HepG2 (cell line): ENCODE data around the gene KCTD14. TPM values are rescaled to one million over a fixed set of nuclear protein-coding genes. Genes with fewer than 3 reads are reported as not detected.

Source experiments
- BORCS8-MEF2B ChIP-seq: sonication (generic); formaldehyde crosslinking; IDR thresholded peaks from 2 replicates; pipeline ENCODE4 v1.8.0; 2022; ENCODE audit warnings: mild to moderate bottlenecking, missing genetic modification reagents
- HOXA9 ChIP-seq: sonication (generic); formaldehyde crosslinking; IDR thresholded peaks from 2 replicates; pipeline ENCODE4 v1.8.1; 2022; ENCODE audit warnings: missing genetic modification reagents, mild to moderate bottlenecking, moderate library complexity, borderline replicate concordance
- HOXD1 ChIP-seq: sonication (generic); formaldehyde crosslinking; IDR thresholded peaks from 2 replicates; pipeline ENCODE4 v1.5.0; 2020; ENCODE audit warnings: missing genetic modification reagents
- KAT2B ChIP-seq: fragments of 150-350 bp; IDR thresholded peaks from 2 replicates; pipeline ENCODE4 v1.6.1; 2014; ENCODE audit warnings: low read depth, low read length, borderline replicate concordance
- KLF9 ChIP-seq: IDR thresholded peaks from 2 replicates; pipeline ENCODE4 v1.6.1; 2016; ENCODE audit warnings: low read depth
- MED13 ChIP-seq: sonication (generic); formaldehyde crosslinking; IDR thresholded peaks from 2 replicates; pipeline ENCODE4 v1.5.0; 2020; ENCODE audit warnings: missing genetic modification reagents
- RAD21 ChIP-seq: fragments of 450-650 bp; formaldehyde crosslinking; IDR thresholded peaks from 2 replicates; pipeline ENCODE4 v1.5.0; 2020; ENCODE audit warnings: mild to moderate bottlenecking
- SIX4 ChIP-seq: sonication (generic); formaldehyde crosslinking; IDR thresholded peaks from 2 replicates; pipeline ENCODE4 v1.4.0; 2020; ENCODE audit warnings: missing genetic modification reagents
- SOX13 ChIP-seq, 3 experiments: fragments of 450-650 bp in 1 of 3; sonication (generic) in 1 of 3; formaldehyde crosslinking in 1 of 3; IDR thresholded peaks in 2 of 3; conservative IDR thresholded peaks in 1 of 3; 2 replicates each; pipeline versions ENCODE4 v1.5.0 to v1.6.1; 2016 to 2020; ENCODE audit warnings: antibody characterized with exemption in 1 of 3, mild to moderate bottlenecking in 1 of 3, missing compliant biosample characterization in 1 of 3, missing genetic modification reagents in 1 of 3, moderate library complexity in 1 of 3
- SRF ChIP-seq: IDR thresholded peaks from 2 replicates; pipeline ENCODE4 v1.6.1; 2011; ENCODE audit warnings: mild to moderate bottlenecking, low read depth, low read length, moderate library complexity
- SRSF1 ChIP-seq: fragments of 200-400 bp; formaldehyde crosslinking; optimal IDR thresholded peaks from 2 replicates; pipeline ENCODE3; 2017; ENCODE audit warnings: mild to moderate bottlenecking, low read depth, low read length, moderate library complexity
- SSRP1 ChIP-seq: IDR thresholded peaks from 2 replicates; pipeline ENCODE4 v1.6.1; 2016; ENCODE audit warnings: control low read depth
- TOPORS ChIP-seq: sonication (generic); formaldehyde crosslinking; IDR thresholded peaks from 2 replicates; pipeline ENCODE4 v1.8.0; 2023; ENCODE audit warnings: mild to moderate bottlenecking, missing genetic modification reagents
- TRIM24 ChIP-seq: sonication (generic); formaldehyde crosslinking; IDR thresholded peaks from 2 replicates; pipeline ENCODE4 v1.8.0; 2022; ENCODE audit warnings: mild to moderate bottlenecking, missing genetic modification reagents
- XBP1 ChIP-seq: sonication (generic); formaldehyde crosslinking; IDR thresholded peaks from 2 replicates; pipeline ENCODE4 v1.5.0; 2020; ENCODE audit warnings: missing genetic modification reagents
- ZNF124 ChIP-seq: sonication (generic); formaldehyde crosslinking; IDR thresholded peaks from 2 replicates; pipeline ENCODE4 v1.4.0; 2020; ENCODE audit warnings: missing genetic modification reagents
- ZNF234 ChIP-seq: sonication (generic); formaldehyde crosslinking; conservative IDR thresholded peaks from 2 replicates; pipeline ENCODE4 v1.5.1; 2020; ENCODE audit warnings: mild to moderate bottlenecking, missing genetic modification reagents
- ZNF772 ChIP-seq: sonication (generic); formaldehyde crosslinking; IDR thresholded peaks from 2 replicates; pipeline ENCODE4 v1.5.0; 2020; ENCODE audit warnings: mild to moderate bottlenecking, missing genetic modification reagents
- ZNF841 ChIP-seq: sonication (generic); formaldehyde crosslinking; IDR thresholded peaks from 2 replicates; pipeline ENCODE4 v1.8.1; 2023; ENCODE audit warnings: missing genetic modification reagents, borderline replicate concordance
- polyA plus RNA-seq, 8 experiments: library from polyadenylated mRNA; depleted of rRNA in 3 of 8; stranded (reverse) in 7 of 8; unstranded in 1 of 8; fragments of >200 nt; fragmentation: Illumina TruSeq in 4 of 8; extraction: Trizol in 4 of 8; gene quantifications; 2 replicates each; pipeline versions ENCODE4 v1.2.1 to v1.2.3, GENCODE V29; 2011 to 2016; ENCODE audit warnings: low read depth in 4 of 8, missing spikeins in 1 of 8, mixed read lengths in 1 of 8; ENCODE audit not compliant: insufficient read depth in 1 of 8
- total RNA-seq, 5 experiments: library from RNA; depleted of rRNA; stranded (reverse); fragments of >200 nt; fragmentation: Illumina TruSeq; extraction: Trizol; gene quantifications; 2 replicates each; pipeline ENCODE4 v1.2.3, GENCODE V29; 2016; ENCODE audit warnings: low read depth in 1 of 5
- TF ChIP-seq, protein P1 (sequence below): sonication (generic); formaldehyde crosslinking; IDR thresholded peaks from 2 replicates; pipeline ENCODE4 v1.9.0; 2022; ENCODE audit warnings: missing genetic modification reagents, mild to moderate bottlenecking, borderline replicate concordance
- TF ChIP-seq, protein P2 (sequence below): sonication (generic); formaldehyde crosslinking; IDR thresholded peaks from 2 replicates; pipeline ENCODE4 v1.5.0; 2020; ENCODE audit warnings: missing genetic modification reagents
- TF ChIP-seq, protein P3 (sequence below): sonication (generic); formaldehyde crosslinking; IDR thresholded peaks from 2 replicates; pipeline ENCODE4 v1.4.0; 2020; ENCODE audit warnings: missing genetic modification reagents, borderline replicate concordance
- TF ChIP-seq, protein P4 (sequence below): IDR thresholded peaks from 2 replicates; pipeline ENCODE4 v1.6.1; 2016; ENCODE audit warnings: missing genetic modification reagents, missing compliant biosample characterization
- TF ChIP-seq, protein P5 (sequence below): sonication (generic); formaldehyde crosslinking; IDR thresholded peaks from 2 replicates; pipeline ENCODE4 v1.8.1; 2022; ENCODE audit warnings: mild to moderate bottlenecking, missing genetic modification reagents

KCTD14 gene
- total and polyA plus RNA-seq, 2 of the 13 experiments (the other 11 are each of a cell fraction or from before 2014, with no cell fraction given) = 10.3 to 15.6 TPM

DNA sequence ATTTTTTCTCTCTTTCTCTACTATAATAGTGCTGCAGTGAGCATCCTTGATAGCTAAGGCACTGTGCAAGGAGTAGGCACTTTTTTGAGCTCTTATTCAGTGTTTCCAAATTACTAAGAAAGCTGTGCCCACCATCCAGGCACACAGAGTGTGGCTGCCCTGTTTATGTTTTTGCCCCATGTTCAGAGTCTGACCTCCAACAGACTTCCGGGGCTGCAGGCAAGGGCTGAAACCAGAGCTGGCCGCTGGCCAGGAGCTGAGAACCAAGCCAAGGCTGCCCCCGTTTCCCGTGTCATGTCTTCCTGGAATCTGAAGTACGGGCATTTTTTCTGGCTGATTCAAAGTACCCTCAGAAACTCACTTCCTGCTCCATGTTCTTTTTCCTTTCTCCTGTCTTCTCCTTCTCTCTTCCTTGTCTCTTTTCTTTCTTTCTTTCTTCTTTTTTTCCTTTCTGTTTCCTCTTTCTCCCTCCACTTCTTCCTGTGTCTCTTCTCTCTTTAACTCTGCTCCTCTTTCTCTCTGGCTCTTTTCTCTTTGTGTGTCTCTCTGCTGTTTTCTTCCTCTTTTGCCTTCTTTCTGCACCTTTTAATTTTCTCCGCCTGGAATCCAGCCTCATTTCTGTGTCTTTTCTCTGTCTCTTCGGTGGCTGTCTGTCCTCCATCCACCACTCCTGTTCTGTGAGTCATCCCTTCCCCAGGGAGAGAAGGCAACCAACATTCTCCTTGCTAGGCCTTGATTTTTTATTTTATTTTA lies 17.0 kb upstream of the KCTD14 start (continued):
- TF ChIP-seq ZNF841 (CRISPR knock-in tag) (no peak), HOXD1 (CRISPR knock-in tag) (no peak), TRIM24 (CRISPR knock-in tag) (no peak), RAD21 (CRISPR knock-in tag) (no peak), ZNF772 (CRISPR knock-in tag) (0 out of 2 replicates have a peak, but pooled peaks have one; percentile 18), MED13 (CRISPR knock-in tag) (no peak), KAT2B (no peak), SOX13 (IDR thresholded peaks at IDR 0.05) (no peak), SOX13 (CRISPR knock-in tag; conservative IDR thresholded peaks at IDR 0.05 in 1 of 2, IDR thresholded peaks at IDR 0.05 in 1 of 2) (no peak; a peak in 1 of 4 replicates), SSRP1 (CRISPR knock-in tag) (no peak), SIX4 (CRISPR knock-in tag) (no peak), SRSF1 (no peak), BORCS8-MEF2B (CRISPR knock-in tag) (no peak), ZNF234 (CRISPR knock-in tag) (no peak), HOXA9 (CRISPR knock-in tag) (no peak), KLF9 (no peak), ZNF124 (no peak), SRF (no peak), TOPORS (CRISPR knock-in tag) (no peak), XBP1 (CRISPR knock-in tag) (no peak)
- TF ChIP-seq, protein P1, sequence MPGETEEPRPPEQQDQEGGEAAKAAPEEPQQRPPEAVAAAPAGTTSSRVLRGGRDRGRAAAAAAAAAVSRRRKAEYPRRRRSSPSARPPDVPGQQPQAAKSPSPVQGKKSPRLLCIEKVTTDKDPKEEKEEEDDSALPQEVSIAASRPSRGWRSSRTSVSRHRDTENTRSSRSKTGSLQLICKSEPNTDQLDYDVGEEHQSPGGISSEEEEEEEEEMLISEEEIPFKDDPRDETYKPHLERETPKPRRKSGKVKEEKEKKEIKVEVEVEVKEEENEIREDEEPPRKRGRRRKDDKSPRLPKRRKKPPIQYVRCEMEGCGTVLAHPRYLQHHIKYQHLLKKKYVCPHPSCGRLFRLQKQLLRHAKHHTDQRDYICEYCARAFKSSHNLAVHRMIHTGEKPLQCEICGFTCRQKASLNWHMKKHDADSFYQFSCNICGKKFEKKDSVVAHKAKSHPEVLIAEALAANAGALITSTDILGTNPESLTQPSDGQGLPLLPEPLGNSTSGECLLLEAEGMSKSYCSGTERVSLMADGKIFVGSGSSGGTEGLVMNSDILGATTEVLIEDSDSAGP (CRISPR knock-in tag) = no peak; the same call in 1 of the 2 replicates
- TF ChIP-seq, protein P2, sequence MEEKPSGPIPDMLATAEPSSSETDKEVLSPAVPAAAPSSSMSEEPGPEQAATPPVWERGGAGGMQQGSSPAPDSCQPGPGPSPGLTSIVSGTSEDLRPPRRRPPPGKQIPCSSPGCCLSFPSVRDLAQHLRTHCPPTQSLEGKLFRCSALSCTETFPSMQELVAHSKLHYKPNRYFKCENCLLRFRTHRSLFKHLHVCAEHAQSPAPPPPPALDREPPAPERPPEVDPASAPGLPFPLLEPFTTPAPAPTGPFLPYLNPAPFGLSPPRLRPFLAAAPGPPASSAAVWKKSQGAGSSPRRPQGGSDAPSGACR = no peak
- TF ChIP-seq, protein P3, sequence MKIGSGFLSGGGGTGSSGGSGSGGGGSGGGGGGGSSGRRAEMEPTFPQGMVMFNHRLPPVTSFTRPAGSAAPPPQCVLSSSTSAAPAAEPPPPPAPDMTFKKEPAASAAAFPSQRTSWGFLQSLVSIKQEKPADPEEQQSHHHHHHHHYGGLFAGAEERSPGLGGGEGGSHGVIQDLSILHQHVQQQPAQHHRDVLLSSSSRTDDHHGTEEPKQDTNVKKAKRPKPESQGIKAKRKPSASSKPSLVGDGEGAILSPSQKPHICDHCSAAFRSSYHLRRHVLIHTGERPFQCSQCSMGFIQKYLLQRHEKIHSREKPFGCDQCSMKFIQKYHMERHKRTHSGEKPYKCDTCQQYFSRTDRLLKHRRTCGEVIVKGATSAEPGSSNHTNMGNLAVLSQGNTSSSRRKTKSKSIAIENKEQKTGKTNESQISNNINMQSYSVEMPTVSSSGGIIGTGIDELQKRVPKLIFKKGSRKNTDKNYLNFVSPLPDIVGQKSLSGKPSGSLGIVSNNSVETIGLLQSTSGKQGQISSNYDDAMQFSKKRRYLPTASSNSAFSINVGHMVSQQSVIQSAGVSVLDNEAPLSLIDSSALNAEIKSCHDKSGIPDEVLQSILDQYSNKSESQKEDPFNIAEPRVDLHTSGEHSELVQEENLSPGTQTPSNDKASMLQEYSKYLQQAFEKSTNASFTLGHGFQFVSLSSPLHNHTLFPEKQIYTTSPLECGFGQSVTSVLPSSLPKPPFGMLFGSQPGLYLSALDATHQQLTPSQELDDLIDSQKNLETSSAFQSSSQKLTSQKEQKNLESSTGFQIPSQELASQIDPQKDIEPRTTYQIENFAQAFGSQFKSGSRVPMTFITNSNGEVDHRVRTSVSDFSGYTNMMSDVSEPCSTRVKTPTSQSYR (CRISPR knock-in tag) = 0 out of 2 replicates have a peak, but pooled peaks have one; percentile 14
- TF ChIP-seq, protein P4, sequence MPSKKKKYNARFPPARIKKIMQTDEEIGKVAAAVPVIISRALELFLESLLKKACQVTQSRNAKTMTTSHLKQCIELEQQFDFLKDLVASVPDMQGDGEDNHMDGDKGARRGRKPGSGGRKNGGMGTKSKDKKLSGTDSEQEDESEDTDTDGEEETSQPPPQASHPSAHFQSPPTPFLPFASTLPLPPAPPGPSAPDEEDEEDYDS = 0 out of 2 replicates have a peak, but pooled peaks have one; percentile 28
- TF ChIP-seq, protein P5, sequence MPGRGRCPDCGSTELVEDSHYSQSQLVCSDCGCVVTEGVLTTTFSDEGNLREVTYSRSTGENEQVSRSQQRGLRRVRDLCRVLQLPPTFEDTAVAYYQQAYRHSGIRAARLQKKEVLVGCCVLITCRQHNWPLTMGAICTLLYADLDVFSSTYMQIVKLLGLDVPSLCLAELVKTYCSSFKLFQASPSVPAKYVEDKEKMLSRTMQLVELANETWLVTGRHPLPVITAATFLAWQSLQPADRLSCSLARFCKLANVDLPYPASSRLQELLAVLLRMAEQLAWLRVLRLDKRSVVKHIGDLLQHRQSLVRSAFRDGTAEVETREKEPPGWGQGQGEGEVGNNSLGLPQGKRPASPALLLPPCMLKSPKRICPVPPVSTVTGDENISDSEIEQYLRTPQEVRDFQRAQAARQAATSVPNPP (CRISPR knock-in tag) = no peak
